Keratinocyte (primary cell): ENCODE results near the gene VPS37C.

ENCODE experiments used
- CTCF ChIP-seq, 3 experiments: IDR thresholded peaks in 1 of 3; conservative IDR thresholded peaks in 1 of 3; optimal IDR thresholded peaks in 1 of 3; 2 replicates in 2 of 3; 3 replicates in 1 of 3; pipeline versions ENCODE3 to v1.5.1; 2011; ENCODE audit warnings: low read length in 3 of 3, mild to moderate bottlenecking in 3 of 3, moderate library complexity in 2 of 3, control low read depth in 1 of 3, inconsistent platforms in 1 of 3; ENCODE audit not compliant: insufficient read depth in 2 of 3; ENCODE audit errors: extremely low read depth in 1 of 3
- EZH2 ChIP-seq: IDR thresholded peaks from one replicate; pipeline ENCODE4 v1.6.1; 2012; ENCODE audit warnings: inconsistent platforms, mild to moderate bottlenecking, low read length, moderate library complexity

GRCh38 chr11:61183645-61184044, 22.4 kb upstream of the VPS37C start:
- TF ChIP-seq CTCF (optimal IDR thresholded peaks at IDR 0.05 in 1 of 3, IDR thresholded peaks at IDR 0.05 in 1 of 3, conservative IDR thresholded peaks at IDR 0.05 in 1 of 3; ENCODE audit: extremely low read depth in 1 of 3, insufficient read depth in 2 of 3, low read length in 3 of 3) (peak in 1 of 3 experiments; percentile 28), EZH2 (no peak)
